SU-DHL-6 (cell line): Measurements from ENCODE around the gene AXIN1.

Source experiments
- H2AFZ ChIP-seq: fragments of 200-600 bp; sonication (generic); 2 replicates; pipeline ENCODE4 v1.6.1; 2014; ENCODE audit warnings: low read depth, mild to moderate bottlenecking, moderate library complexity, mixed read lengths, antibody characterized with exemption, low read length; ENCODE audit not compliant: severe bottlenecking
- H3F3A ChIP-seq: fragments of 200-600 bp; shearing (Covaris generic); 2 replicates; pipeline ENCODE4 v1.6.0; 2016; ENCODE audit warnings: antibody characterized with exemption, mild to moderate bottlenecking; ENCODE audit not compliant: insufficient read depth
- H3K27ac ChIP-seq: fragments of 200-600 bp; sonication (generic); 2 replicates; pipeline ENCODE4 v1.5.1; 2016; ENCODE audit warnings: low read depth, mild to moderate bottlenecking, low read length, moderate library complexity, mixed read lengths
- H3K27me3 ChIP-seq: fragments of 200-600 bp; sonication (generic), shearing (Covaris generic); 2 replicates; pipeline ENCODE4 v1.6.0; 2014; ENCODE audit warnings: mild to moderate bottlenecking, low read length
- H3K36me3 ChIP-seq: fragments of 200-600 bp; sonication (generic); 2 replicates; pipeline ENCODE4 v1.6.1; 2014; ENCODE audit warnings: mild to moderate bottlenecking, low read length, mixed read lengths
- H3K4me2 ChIP-seq: fragments of 300-600, 200-600 bp; shearing (Covaris generic), sonication (generic); 2 replicates; pipeline ENCODE4 v1.6.0; 2014; ENCODE audit warnings: low read length, low read depth, mild to moderate bottlenecking; ENCODE audit not compliant: poor library complexity, severe bottlenecking
- H3K4me3 ChIP-seq: fragments of 200-600 bp; sonication (generic); 2 replicates; pipeline ENCODE4 v1.5.1; 2014; ENCODE audit warnings: antibody characterized with exemption, low read length, mild to moderate bottlenecking, mixed read lengths; ENCODE audit not compliant: insufficient read depth, poor library complexity, severe bottlenecking
- H3K79me2 ChIP-seq: fragments of 200-600 bp; sonication (generic); 2 replicates; pipeline ENCODE4 v1.6.1; 2014; ENCODE audit warnings: mild to moderate bottlenecking, low read length, moderate library complexity; ENCODE audit not compliant: insufficient read depth
- H3K9ac ChIP-seq: fragments of 200-600 bp; sonication (generic); 2 replicates; pipeline ENCODE4 v1.7.0; 2014; ENCODE audit warnings: mild to moderate bottlenecking, low read length
- H3K9me2 ChIP-seq: fragments of 200-600 bp; sonication (generic); replicated peaks from 2 replicates; pipeline ENCODE4 v1.6.1; 2014; ENCODE audit warnings: low read length; ENCODE audit not compliant: insufficient read depth
- H3K9me3 ChIP-seq: fragments of 200-600 bp; sonication (generic); 2 replicates; pipeline ENCODE4 v1.6.1; 2014; ENCODE audit warnings: low read length, mixed read lengths; ENCODE audit not compliant: insufficient read depth
- H4K20me1 ChIP-seq: fragments of 200-600 bp; sonication (generic); 2 replicates; pipeline ENCODE4 v1.6.1; 2014; ENCODE audit warnings: low read depth, mild to moderate bottlenecking, antibody characterized with exemption, low read length, moderate library complexity, mixed read lengths
- CTCF ChIP-seq: fragments of 200-600 bp; sonication (generic); IDR thresholded peaks from one replicate; pipeline ENCODE4 v1.5.1; 2017; ENCODE audit warnings: antibody characterized with exemption, mild to moderate bottlenecking, low read length, moderate library complexity; ENCODE audit not compliant: insufficient read depth, poor library complexity, severe bottlenecking
- EZH2phosphoT487 ChIP-seq: fragments of 200-600 bp; sonication (generic), shearing (Covaris generic); conservative IDR thresholded peaks from 2 replicates; pipeline ENCODE4 v1.6.1; 2018; ENCODE audit warnings: mild to moderate bottlenecking, antibody characterized with exemption, low read length, moderate library complexity, mixed read lengths

Gene AXIN1

GRCh38 chr16:359871-360697 is 7.6 kb upstream of the AXIN1 start:
- Histone ChIP-seq H4K20me1 (no peaks in the 10 kb centered on the region), H2AFZ (no peak overlapping the region), H3K36me3 (no peaks in the 10 kb centered on the region), H3K9me2 (no peaks in the 10 kb centered on the region), H3K79me2 (no peaks in the 10 kb centered on the region), H3K9me3 (no peaks in the 10 kb centered on the region), H3K9ac (no peak overlapping the region), H3K4me3 (no peak overlapping the region), H3F3A (no peaks in the 10 kb centered on the region), H3K4me2 (no peak overlapping the region), H3K27me3 (no peaks in the 10 kb centered on the region), H3K27ac (no peak overlapping the region)
- TF ChIP-seq CTCF (no peak), EZH2phosphoT487 (no peak)

- no peaks in the 10 kb centered on the region for H3F3A ChIP-seq
- no peak overlapping the region for H2AFZ ChIP-seq
- H3K4me2 ChIP-seq, result no peak overlapping the region
- no peak overlapping the region for H3K9ac ChIP-seq
- no peaks in the 10 kb centered on the region for H3K9me2 ChIP-seq
- no peaks in the 10 kb centered on the region for H3K79me2 ChIP-seq
- no peaks in the 10 kb centered on the region for H3K9me3 ChIP-seq
- H4K20me1 ChIP-seq, result no peaks in the 10 kb centered on the region
- TF ChIP-seq CTCF (no peak), EZH2phosphoT487 (no peak)
- no peak overlapping the region for H3K4me3 ChIP-seq
- no peaks in the 10 kb centered on the region for H3K27me3 ChIP-seq
- H3K36me3 ChIP-seq, result no peaks in the 10 kb centered on the region
- H3K27ac ChIP-seq, result no peak overlapping the region
Measured at GRCh38 chr16:359067-359763, 6.7 kb upstream of the AXIN1 start.

GRCh38 chr16:356741-357140 is 4.2 kb upstream of the AXIN1 start:
- Histone ChIP-seq H3K79me2 (no peaks in the 10 kb centered on the region), H3K9me3 (no peaks in the 10 kb centered on the region)
- TF ChIP-seq EZH2phosphoT487 (no peak), CTCF (no peak)

More at GRCh38 chr16:356741-357140, 4.2 kb upstream of the AXIN1 start:
- no peak overlapping the region for H2AFZ ChIP-seq
- no peak overlapping the region for H3K9ac ChIP-seq
- no peaks in the 10 kb centered on the region for H3K27me3 ChIP-seq
- H3K36me3 ChIP-seq, result no peaks in the 10 kb centered on the region
- no peaks in the 10 kb centered on the region for H3F3A ChIP-seq
- H3K27ac ChIP-seq, result no peak overlapping the region
- no peaks in the 10 kb centered on the region for H4K20me1 ChIP-seq
- H3K4me3 ChIP-seq, result no peak overlapping the region
- no peak overlapping the region for H3K4me2 ChIP-seq
- no peaks in the 10 kb centered on the region for H3K9me2 ChIP-seq
